WTC11 (cell line): Measurements from ENCODE around the gene SPDL1.

Experiments
- NR2C2 ChIP-seq: sonication (generic); formaldehyde crosslinking; IDR thresholded peaks from 2 replicates; pipeline ENCODE4 v1.8.0; 2022; ENCODE audit warnings: mild to moderate bottlenecking, missing genetic modification reagents
- TF ChIP-seq, protein P1 (sequence below): sonication (generic); formaldehyde crosslinking; IDR thresholded peaks from 2 replicates; pipeline ENCODE4 v1.8.0; 2022; ENCODE audit warnings: mild to moderate bottlenecking, missing genetic modification reagents
- TF ChIP-seq, protein P2 (sequence below): fragments of 200-600 bp; IDR thresholded peaks from 2 replicates; pipeline ENCODE4 v1.8.0; 2022; ENCODE audit warnings: antibody characterized with exemption

DNA sequence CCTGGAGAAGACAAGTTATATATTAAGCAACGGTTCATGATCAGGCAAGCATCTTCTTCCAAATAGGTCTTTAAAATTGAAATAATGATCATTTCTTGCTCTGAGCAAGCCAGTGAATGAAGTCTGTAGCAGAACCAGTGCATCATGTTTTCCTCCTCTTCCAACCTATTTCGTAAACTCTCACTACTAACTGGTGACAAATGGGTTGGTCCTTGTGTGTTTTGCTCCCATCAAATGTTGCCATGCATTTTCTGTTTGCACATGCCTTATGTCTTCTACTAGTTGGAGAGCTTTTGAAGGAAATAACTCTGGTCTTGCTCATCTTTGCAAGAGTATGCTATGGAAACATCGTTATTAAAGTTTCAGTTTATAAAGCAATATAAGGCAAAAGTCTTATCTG is 37.2 kb upstream of the SPDL1 start:
- TF ChIP-seq, protein P1, sequence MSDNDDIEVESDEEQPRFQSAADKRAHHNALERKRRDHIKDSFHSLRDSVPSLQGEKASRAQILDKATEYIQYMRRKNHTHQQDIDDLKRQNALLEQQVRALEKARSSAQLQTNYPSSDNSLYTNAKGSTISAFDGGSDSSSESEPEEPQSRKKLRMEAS (CRISPR knock-in tag), result no peak
- TF ChIP-seq NR2C2 (CRISPR knock-in tag), result no peak
- TF ChIP-seq, protein P2, sequence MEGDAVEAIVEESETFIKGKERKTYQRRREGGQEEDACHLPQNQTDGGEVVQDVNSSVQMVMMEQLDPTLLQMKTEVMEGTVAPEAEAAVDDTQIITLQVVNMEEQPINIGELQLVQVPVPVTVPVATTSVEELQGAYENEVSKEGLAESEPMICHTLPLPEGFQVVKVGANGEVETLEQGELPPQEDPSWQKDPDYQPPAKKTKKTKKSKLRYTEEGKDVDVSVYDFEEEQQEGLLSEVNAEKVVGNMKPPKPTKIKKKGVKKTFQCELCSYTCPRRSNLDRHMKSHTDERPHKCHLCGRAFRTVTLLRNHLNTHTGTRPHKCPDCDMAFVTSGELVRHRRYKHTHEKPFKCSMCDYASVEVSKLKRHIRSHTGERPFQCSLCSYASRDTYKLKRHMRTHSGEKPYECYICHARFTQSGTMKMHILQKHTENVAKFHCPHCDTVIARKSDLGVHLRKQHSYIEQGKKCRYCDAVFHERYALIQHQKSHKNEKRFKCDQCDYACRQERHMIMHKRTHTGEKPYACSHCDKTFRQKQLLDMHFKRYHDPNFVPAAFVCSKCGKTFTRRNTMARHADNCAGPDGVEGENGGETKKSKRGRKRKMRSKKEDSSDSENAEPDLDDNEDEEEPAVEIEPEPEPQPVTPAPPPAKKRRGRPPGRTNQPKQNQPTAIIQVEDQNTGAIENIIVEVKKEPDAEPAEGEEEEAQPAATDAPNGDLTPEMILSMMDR, result no peak
